Thyroid gland (tissue), 4 donors: ENCODE data around the gene PPP4R2. TPM values are rescaled to one million over a fixed set of nuclear protein-coding genes. Genes with fewer than 3 reads are reported as not detected.
A peak's percentile ranks its signal among the peaks of the same experiment; 100 is the strongest.

Experiments used
- DNase-seq, 2 donors: peaks; one replicate each; pipeline ENCODE4 v3.0.0-alpha.2; 2019
- H3K27ac ChIP-seq, 3 donors: fragments of 200-600 bp; sonication (generic); 1 replicate in 2 of 3; 2 replicates in 1 of 3; pipeline ENCODE4 v1.5.1; 2016 to 2019; ENCODE audit warnings: mild to moderate bottlenecking in 1 of 3, moderate library complexity in 1 of 3
- H3K27me3 ChIP-seq: fragments of 200-600 bp; sonication (generic); one replicate; pipeline ENCODE4 v1.5.1; 2019
- H3K36me3 ChIP-seq, 2 donors: fragments of 200-600 bp; sonication (generic); one replicate each; pipeline ENCODE4 v1.5.1; 2016 to 2019
- H3K4me1 ChIP-seq, 2 donors: fragments of 200-600 bp; sonication (generic); one replicate each; pipeline ENCODE4 v1.5.1; 2017 to 2019
- H3K4me3 ChIP-seq, 3 donors: fragments of 200-600 bp; sonication (generic); replicated peaks in 1 of 3; 1 replicate in 2 of 3; 2 replicates in 1 of 3; pipeline ENCODE4 v1.5.1; 2016; ENCODE audit warnings: mild to moderate bottlenecking in 1 of 3
- H3K9me3 ChIP-seq: fragments of 200-600 bp; sonication (generic); one replicate; pipeline ENCODE4 v1.5.1; 2017
- POLR2A ChIP-seq, 2 donors: fragments of 450-650 bp; IDR thresholded peaks; one replicate each; pipeline ENCODE4 v1.6.1; 2017; ENCODE audit warnings: antibody characterized with exemption in 2 of 2, mild to moderate bottlenecking in 2 of 2, moderate library complexity in 1 of 2
- WGBS, 2 donors: methylation state at CpG; one replicate each; pipeline ENCODE4 v1.1.5; 2017; 5-methylcytosine and 5-hydroxymethylcytosine counted together
- intact Hi-C: fragments of 100-400 bp; cut with DNase I; formaldehyde crosslinking; loops from one replicate; pipeline ENCODE4 v1.15.1; 2023
- total RNA-seq, 4 donors: library from RNA; depleted of rRNA; stranded (reverse); fragments of >200 nt; gene quantifications; one replicate each; pipeline ENCODE4 v1.2.3, GENCODE V29; 2016
- TF ChIP-seq, protein P1 (sequence below), 6 experiments: fragments of 200-600 bp in 3 of 6; fragments of 450-650 bp in 3 of 6; sonication (generic) in 3 of 6; IDR thresholded peaks; one replicate each; pipeline ENCODE4 v1.5.1; 2016 to 2019; ENCODE audit warnings: antibody characterized with exemption in 6 of 6, mild to moderate bottlenecking in 2 of 6, inconsistent platforms in 1 of 6, moderate library complexity in 1 of 6

PPP4R2 gene
- total RNA-seq, 4 donors from 2014 or later = 51.5 to 71.3 (median 66.0) TPM

- peaks cover 3 to 6% of the 10 kb centered on the region in 2 donors for H3K36me3 ChIP-seq
- TF ChIP-seq, protein P1, sequence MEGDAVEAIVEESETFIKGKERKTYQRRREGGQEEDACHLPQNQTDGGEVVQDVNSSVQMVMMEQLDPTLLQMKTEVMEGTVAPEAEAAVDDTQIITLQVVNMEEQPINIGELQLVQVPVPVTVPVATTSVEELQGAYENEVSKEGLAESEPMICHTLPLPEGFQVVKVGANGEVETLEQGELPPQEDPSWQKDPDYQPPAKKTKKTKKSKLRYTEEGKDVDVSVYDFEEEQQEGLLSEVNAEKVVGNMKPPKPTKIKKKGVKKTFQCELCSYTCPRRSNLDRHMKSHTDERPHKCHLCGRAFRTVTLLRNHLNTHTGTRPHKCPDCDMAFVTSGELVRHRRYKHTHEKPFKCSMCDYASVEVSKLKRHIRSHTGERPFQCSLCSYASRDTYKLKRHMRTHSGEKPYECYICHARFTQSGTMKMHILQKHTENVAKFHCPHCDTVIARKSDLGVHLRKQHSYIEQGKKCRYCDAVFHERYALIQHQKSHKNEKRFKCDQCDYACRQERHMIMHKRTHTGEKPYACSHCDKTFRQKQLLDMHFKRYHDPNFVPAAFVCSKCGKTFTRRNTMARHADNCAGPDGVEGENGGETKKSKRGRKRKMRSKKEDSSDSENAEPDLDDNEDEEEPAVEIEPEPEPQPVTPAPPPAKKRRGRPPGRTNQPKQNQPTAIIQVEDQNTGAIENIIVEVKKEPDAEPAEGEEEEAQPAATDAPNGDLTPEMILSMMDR (IDR thresholded peaks at IDR 0.05) = no peak
- no peak for TF ChIP-seq POLR2A (IDR thresholded peaks at IDR 0.05)
- H3K4me3 ChIP-seq = no peak overlapping the region
- intact Hi-C loops = no loop called here
- no peaks in the 10 kb centered on the region for H3K27me3 ChIP-seq
- H3K9me3 ChIP-seq = no peaks in the 10 kb centered on the region
- DNase-seq = no peak
- H3K4me1 ChIP-seq = peaks cover 14 to 18% of the 10 kb centered on the region in 2 donors
- no peak overlapping the region for H3K27ac ChIP-seq
- 65 to 73% methylated on average over 2 of the region's 2 CpGs for WGBS, 2 donors
These were observed 49.6 kb downstream of the PPP4R2 start for GRCh38 chr3:73046195-73046594.

DNA sequence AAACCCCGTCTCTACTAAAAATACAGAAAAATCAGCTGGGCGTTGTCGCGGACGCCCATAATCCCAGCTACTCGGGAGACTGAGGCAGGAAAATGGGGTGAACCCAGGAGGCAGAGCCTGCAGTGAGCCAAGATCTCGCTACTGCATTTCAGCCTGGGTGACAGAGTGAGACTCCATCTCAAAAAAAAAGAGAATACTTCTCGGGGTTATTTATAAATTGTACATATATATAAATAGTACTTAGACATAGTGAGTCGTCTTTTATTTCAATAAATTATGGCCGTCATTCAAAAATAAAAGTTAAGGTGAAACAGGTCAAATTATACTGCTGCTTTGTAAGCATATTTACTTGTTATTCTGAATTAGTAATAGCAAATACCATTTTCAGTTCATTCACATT, 52.7 kb downstream of the PPP4R2 start:
- H3K27me3 ChIP-seq = no peaks in the 10 kb centered on the region
- H3K27ac ChIP-seq = no peak overlapping the region
- H3K4me3 ChIP-seq = no peak overlapping the region
- DNase-seq = no peak
- WGBS, 2 donors = 95% methylated on average over 10 of the region's 10 CpGs
- H3K9me3 ChIP-seq = no peaks in the 10 kb centered on the region
- intact Hi-C loops = no loop called here
- H3K4me1 ChIP-seq = peaks cover 5 to 11% of the 10 kb centered on the region in 2 donors
- peaks cover 3 to 6% of the 10 kb centered on the region in 2 donors for H3K36me3 ChIP-seq
- TF ChIP-seq POLR2A (IDR thresholded peaks at IDR 0.05) = no peak
- TF ChIP-seq, protein P1 (IDR thresholded peaks at IDR 0.05) = no peak

- no peak for TF ChIP-seq POLR2A (IDR thresholded peaks at IDR 0.05)
- TF ChIP-seq, protein P1 (IDR thresholded peaks at IDR 0.05) = no peak
- Histone ChIP-seq H3K36me3 (peaks cover 3 to 6% of the 10 kb centered on the region in 2 donors), H3K4me3 (no peak overlapping the region), H3K4me1 (peaks cover 0 to 12% of the 10 kb centered on the region in 2 donors), H3K9me3 (no peaks in the 10 kb centered on the region), H3K27ac (no peak overlapping the region), H3K27me3 (no peaks in the 10 kb centered on the region)
- DNase-seq = no peak
- 61 to 66% methylated on average over 2 of the region's 2 CpGs for WGBS, 2 donors
- intact Hi-C loops = no loop called here
These were observed 56.2 kb downstream of the PPP4R2 start for GRCh38 chr3:73052857-73053256.

DNA sequence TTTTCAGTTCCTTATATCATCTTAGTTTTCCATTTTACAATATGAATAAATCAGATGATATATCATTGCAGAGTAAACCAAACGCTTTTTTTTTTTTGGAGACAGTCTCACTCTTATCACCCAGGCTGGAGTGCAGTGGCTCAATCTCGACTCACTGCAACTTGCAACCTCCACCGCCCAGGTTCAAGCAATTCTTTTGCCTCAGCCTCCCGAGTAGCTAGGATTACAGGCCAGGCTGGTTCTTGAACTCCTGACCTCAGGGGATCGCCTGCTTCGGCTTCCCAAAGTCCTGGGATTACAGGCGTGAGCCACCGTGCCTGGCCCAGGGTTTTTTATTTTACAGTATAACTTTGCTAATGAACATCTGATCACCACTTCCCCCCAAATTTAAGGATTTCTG, 59.0 kb downstream of the PPP4R2 start:
- no peaks in the 10 kb centered on the region for H3K36me3 ChIP-seq
- H3K9me3 ChIP-seq = no peaks in the 10 kb centered on the region
- no peak overlapping the region for H3K27ac ChIP-seq
- TF ChIP-seq, protein P1 (IDR thresholded peaks at IDR 0.05) = no peak
- no peak for TF ChIP-seq POLR2A (IDR thresholded peaks at IDR 0.05)
- H3K4me3 ChIP-seq = no peak overlapping the region
- H3K4me1 ChIP-seq = peaks cover 0 to 12% of the 10 kb centered on the region in 2 donors
- intact Hi-C loops = loop anchor here (5.0 kb wide), 1 partner anchor 118 kb away; no protein-coding TSS in a partner anchor
- no peaks in the 10 kb centered on the region for H3K27me3 ChIP-seq
- 70 to 85% methylated on average over 8 of the region's 8 CpGs for WGBS, 2 donors
- DNase-seq = no peak

DNA sequence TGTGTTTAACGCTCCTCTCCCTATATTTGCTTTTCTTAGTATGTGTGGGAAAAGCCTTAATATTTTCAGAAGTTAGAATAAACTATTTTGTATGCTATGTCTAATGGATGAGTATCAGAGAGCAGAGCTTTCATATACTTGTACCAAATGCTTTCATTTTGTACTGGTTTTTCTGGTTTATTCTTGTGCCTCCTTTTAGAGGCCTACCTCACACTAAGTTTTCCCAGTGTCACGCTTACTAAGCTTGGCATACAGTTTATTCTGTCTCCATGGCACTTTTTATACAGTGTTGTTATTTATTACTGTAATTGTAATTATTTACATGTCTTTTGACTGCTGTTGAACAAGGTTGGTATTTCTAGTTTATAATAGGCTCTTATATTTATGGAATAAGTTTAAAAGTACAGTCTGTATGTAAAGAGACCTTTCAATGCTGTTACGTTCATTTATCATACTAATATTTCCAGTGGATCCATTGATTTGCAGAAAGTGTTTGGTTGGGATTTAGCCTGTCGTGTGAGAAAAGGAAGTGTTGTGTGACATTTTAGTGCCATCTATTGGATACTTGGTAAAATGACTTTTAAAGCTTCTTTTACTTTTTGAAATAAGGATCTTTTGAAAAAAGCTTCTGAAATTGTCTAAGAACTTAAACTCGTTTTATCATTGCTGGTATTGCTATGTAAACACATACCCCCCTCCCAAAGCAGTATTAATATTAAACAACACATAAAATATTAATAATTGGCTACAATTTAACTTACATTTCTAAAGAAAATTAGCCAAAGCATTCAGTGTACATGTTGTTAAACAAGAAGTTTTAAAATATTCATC, 59.6 kb downstream of the PPP4R2 start:
- no peak overlapping the region for H3K27ac ChIP-seq
- TF ChIP-seq POLR2A (IDR thresholded peaks at IDR 0.05) = no peak
- TF ChIP-seq, protein P1 (IDR thresholded peaks at IDR 0.05) = peak in 5 of 6 experiments; percentile 36 to 75 (median 60)
- H3K4me3 ChIP-seq = no peak overlapping the region
- intact Hi-C loops = loop anchor here (2.0 to 5.0 kb wide), 2 partner anchors 13 to 119 kb away; no protein-coding TSS in a partner anchor
- 26 to 27% methylated on average over 5 of the region's 5 CpGs for WGBS, 2 donors
- no peak for DNase-seq
- H3K9me3 ChIP-seq = no peaks in the 10 kb centered on the region
- H3K27me3 ChIP-seq = no peaks in the 10 kb centered on the region
- peaks cover 0 to 13% of the 10 kb centered on the region in 2 donors for H3K4me1 ChIP-seq
- no peaks in the 10 kb centered on the region for H3K36me3 ChIP-seq
